Activated T-cell treated with anti-CD3 and anti-CD28 coated beads for 4 hours (primary cell): ENCODE data around the gene KRTAP10-7.
A peak's percentile ranks its signal among the peaks of the same experiment; 100 is the strongest.
"Not testable (repeated sequence)": the region's sequence is repeated elsewhere in the genome, so short reads cannot be mapped to it uniquely, and the experiment has no call there.

ENCODE experiments used
- DNase-seq: peaks from one replicate; pipeline ENCODE4 v3.0.0-alpha.2; 2020

The KRTAP10-7 gene

GRCh38 chr21:44612669-44613229, 12.4 kb downstream of the KRTAP10-7 start:
- DNase-seq, result no peak

GRCh38 chr21:44613386-44614155, 13.2 kb downstream of the KRTAP10-7 start:
- no peak for DNase-seq

GRCh38 chr21:44614161-44614631, 13.8 kb downstream of the KRTAP10-7 start:
- DNase-seq, result no peak

GRCh38 chr21:44614961-44615391, 14.6 kb downstream of the KRTAP10-7 start:
- DNase-seq, result no peak

GRCh38 chr21:44615466-44615865, 15.1 kb downstream of the KRTAP10-7 start:
- no peak for DNase-seq

- no peak for DNase-seq
Observed at GRCh38 chr21:44615911-44616590, 15.7 kb downstream of the KRTAP10-7 start.

GRCh38 chr21:44616591-44616926, 16.2 kb downstream of the KRTAP10-7 start:
- DNase-seq, result no peak

GRCh38 chr21:44617071-44617501, 16.7 kb downstream of the KRTAP10-7 start:
- DNase-seq, result no peak

GRCh38 chr21:44618504-44618903, 18.1 kb downstream of the KRTAP10-7 start:
- DNase-seq, result no peak

- DNase-seq, result peak; percentile 48
Observed at GRCh38 chr21:44618909-44619308, 18.5 kb downstream of the KRTAP10-7 start.

GRCh38 chr21:44619886-44620285, 19.5 kb downstream of the KRTAP10-7 start:
- no peak for DNase-seq

GRCh38 chr21:44623575-44623974, 23.2 kb downstream of the KRTAP10-7 start:
- no peak for DNase-seq

- DNase-seq, result no peak
Observed at GRCh38 chr21:44625756-44626155, 25.4 kb downstream of the KRTAP10-7 start.

- DNase-seq, result no peak
Observed at GRCh38 chr21:44626262-44626661, 25.9 kb downstream of the KRTAP10-7 start.

- DNase-seq, result no peak
Observed at GRCh38 chr21:44626673-44627143, 26.3 kb downstream of the KRTAP10-7 start, which contains the start of gene KRTAP10-9. Gene KRTAP10-9 (plus strand): TSS chr21:44627093. CDS start chr21:44627172, 79 bp downstream.

GRCh38 chr21:44627181-44627822, 26.9 kb downstream of the KRTAP10-7 start:
- DNase-seq, result not testable (repeated sequence)

GRCh38 chr21:44627831-44628233, 27.4 kb downstream of the KRTAP10-7 start:
- not testable (repeated sequence) for DNase-seq

GRCh38 chr21:44628707-44629391, 28.5 kb downstream of the KRTAP10-7 start:
- no peak for DNase-seq

- DNase-seq, result no peak
Observed at GRCh38 chr21:44630440-44630839, 30.0 kb downstream of the KRTAP10-7 start.

- no peak for DNase-seq
Observed at GRCh38 chr21:44632067-44632466, 31.7 kb downstream of the KRTAP10-7 start.

GRCh38 chr21:44636209-44637017, 36.0 kb downstream of the KRTAP10-7 start:
- no peak for DNase-seq
